Adipose tissue (tissue), 3 donors: ENCODE data around the gene DAGLA. TPM values are rescaled to one million over a fixed set of nuclear protein-coding genes. Genes with fewer than 3 reads are reported as not detected.

Source experiments
- H3K27ac ChIP-seq: one replicate; pipeline ENCODE4 v1.5.1; 2013; ENCODE audit warnings: low read depth, low read length
- WGBS, 3 donors: extraction: QIAGEN DNeasy Blood & Tissue Kit; methylation state at CpG; one replicate each; pipeline ENCODE4 v1.1.7; 2013; 5-methylcytosine and 5-hydroxymethylcytosine counted together
- polyA plus RNA-seq, 3 donors: library from polyadenylated mRNA; stranded (reverse); fragments of 200-250 nt; gene quantifications; one replicate each; pipeline ENCODE4 v1.2.3, GENCODE V29; 2013
- donor health status: healthy with polysubstance abuse.
- donor health status: Bipolar disorder and iron deficiency.
- donor health status: healthy.

DAGLA gene
- polyA plus RNA-seq, 3 donors, result 1.1 to 2.6 (median 2.1) TPM

DNA sequence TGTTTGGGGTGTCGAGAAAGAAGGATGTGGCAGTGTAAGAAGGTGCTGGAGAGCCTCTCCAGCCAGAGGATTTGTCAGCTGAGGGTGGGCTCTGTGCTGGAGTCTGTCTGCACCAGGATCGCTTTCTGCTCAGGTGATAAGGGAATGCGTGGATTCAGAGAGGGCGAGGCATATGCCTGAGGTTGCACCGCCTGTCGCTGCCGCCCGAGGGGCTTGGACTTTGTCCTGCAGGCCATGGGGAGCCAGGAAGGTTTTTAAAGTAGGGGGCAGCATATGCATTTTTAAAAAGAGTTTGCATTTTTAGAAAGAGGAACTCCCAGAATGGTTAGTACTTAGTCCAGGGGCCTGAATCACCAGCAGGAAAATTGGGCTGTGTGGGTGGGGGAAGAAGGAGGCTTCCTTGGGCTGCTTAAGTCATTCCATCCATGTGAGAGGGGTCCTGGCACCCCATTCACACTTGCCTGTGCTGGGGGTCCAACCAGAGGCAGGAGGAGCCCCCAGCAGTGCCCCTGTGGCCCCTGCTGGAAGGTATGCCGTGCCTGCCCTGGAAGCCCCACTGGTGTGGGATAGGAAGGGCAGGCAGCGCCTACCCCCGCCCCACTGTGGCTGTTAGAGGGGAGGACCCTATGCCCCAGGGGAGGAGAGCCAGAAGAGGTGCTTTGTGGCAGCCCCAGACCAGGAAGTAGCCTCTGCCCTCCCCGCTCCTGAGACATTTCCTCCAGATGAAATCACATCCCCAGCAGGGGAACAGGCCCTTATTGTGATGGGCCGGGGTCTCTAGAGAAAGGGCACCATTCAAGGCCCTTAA, 36.5 kb downstream of the DAGLA start:
- 69 to 84% (median 73%) methylated on average over 13 of the region's 13 CpGs for WGBS, 3 donors
- no peak overlapping the region for H3K27ac ChIP-seq

DNA sequence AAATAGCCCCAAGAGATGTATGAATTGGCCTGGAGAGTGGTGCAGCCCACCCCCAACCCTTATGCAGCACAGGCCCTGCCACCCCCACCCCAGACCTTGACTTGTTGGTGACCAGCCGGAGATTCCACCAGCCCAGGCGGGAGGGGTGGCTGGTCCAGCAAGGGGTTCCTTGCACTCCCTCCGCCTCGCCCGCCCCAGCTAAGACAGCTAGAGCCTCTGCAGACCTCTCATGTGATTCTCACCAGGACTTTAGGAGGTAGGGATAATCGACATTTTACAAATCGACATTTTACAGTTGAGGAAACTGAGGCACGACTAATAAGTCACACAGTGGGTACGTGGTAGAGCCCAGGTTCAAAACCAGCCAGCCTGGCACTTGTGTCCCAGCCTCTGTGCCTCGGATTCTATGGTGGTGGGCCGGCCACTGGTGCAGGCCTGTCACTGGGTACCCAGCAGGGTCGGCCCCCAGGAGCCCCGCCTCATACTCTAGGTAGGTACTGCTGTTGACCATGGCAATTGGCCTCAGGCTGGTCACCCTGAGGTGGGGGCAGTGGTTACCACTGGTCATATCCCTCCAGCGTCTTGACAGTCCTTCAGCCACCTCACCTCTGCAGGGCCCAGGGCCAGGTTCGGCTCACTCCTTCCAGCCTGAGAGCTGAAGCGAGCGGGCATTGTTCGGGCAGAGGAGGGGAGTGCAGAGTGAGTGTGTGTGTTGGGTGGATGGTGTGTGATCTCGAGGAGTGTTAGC, 37.3 kb downstream of the DAGLA start:
- WGBS, 3 donors, result 90 to 93% (median 92%) methylated on average over 19 of the region's 19 CpGs
- no peak overlapping the region for H3K27ac ChIP-seq

DNA sequence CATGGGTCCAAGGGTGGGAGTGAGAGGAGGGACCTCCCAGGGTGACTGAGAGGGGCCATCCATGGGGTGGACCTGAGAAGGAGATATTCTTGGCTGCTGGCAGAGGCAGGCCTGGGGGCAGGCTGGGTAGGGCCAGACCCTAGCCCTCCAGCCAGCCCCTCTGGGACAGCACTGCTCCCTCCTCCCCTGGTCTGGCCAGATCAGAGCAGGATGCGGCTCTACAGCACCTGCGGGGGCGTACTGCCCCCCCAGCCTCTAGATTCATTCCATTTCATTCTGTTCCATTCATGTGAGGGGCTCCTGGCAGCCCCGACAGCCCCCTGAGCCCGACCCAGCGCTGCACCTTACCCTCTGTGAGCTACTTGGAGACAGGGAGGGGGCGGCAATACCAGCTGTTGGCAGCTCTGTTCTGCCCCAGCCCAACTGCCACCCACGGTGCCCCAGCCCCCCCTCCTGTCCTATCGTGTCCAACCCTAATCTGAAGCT, 37.9 kb downstream of the DAGLA start:
- WGBS, 3 donors, result 48 to 64% (median 53%) methylated on average over 9 of the region's 9 CpGs
- H3K27ac ChIP-seq, result no peak overlapping the region

DNA sequence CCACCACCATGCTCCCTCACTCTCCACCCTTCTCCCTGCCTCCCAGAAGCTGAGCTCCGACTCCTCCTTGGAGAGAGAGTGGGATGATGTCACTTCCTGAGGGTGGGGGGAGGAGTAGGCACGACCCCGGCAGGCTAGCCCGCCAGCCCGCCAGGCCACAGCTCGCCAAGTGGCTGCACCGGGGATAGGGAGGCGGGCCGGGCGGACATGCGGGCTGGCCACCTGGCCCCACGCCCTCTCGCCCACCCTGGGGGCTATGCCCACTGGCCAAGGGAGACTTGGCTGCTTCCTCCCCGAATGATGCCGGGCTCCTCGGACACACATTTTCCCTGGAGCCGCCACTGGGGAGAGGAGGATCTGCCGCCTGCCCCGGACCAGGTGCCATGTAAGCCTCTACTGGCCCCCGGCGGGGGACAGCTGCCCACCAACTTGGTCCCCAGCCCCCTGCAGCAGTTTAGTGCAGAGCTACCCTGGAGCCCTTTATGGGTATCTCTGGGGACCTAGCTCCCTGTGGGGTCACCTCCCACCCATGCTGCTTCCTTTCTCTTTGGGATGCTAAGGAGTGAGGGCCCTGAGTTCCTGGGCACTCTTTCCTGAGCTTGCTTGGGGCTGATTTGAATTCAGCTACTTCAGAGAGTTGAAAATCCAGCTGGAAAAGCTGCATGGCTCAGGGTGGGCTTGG, 38.6 kb downstream of the DAGLA start:
- no peak overlapping the region for H3K27ac ChIP-seq
- 39 to 68% (median 48%) methylated on average over 21 of the region's 21 CpGs for WGBS, 3 donors

DNA sequence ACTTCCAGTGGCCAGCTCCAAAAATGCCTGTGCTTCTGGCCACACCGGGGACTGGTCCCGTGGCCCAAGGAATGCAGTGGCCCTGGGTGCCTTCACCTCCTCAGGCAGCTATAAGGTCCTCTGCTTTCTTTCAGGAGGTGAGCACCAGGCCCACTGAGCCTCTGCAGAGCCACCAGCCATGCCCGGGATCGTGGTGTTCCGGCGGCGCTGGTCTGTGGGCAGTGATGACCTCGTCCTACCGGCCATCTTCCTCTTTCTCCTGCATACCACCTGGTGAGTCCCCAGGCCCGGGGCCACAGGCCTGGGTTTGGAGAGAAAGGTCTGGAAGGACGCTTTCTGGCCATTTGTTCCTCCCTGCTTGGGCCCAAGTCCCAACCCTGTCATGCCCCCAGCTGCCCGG, 39.8 kb downstream of the DAGLA start:
- no peak overlapping the region for H3K27ac ChIP-seq
- 83 to 91% (median 89%) methylated on average over 12 of the region's 12 CpGs for WGBS, 3 donors

DNA sequence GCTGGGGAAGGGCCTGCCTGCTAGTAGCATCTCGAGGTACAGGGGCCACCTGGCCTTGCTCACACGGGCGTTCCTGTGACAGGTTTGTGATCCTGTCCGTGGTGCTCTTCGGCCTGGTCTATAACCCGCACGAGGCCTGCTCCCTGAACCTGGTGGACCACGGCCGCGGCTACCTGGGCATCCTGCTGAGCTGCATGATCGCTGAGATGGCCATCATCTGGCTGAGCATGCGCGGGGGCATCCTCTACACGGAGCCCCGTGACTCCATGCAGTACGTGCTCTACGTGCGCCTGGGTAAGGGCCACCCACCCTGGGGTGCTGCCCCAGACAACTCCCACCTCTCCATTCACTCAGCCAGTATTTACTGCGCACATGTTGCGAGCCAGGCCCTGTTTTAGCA, 40.4 kb downstream of the DAGLA start:
- no peak overlapping the region for H3K27ac ChIP-seq
- 94 to 97% (median 95%) methylated on average over 20 of the region's 20 CpGs for WGBS, 3 donors

DNA sequence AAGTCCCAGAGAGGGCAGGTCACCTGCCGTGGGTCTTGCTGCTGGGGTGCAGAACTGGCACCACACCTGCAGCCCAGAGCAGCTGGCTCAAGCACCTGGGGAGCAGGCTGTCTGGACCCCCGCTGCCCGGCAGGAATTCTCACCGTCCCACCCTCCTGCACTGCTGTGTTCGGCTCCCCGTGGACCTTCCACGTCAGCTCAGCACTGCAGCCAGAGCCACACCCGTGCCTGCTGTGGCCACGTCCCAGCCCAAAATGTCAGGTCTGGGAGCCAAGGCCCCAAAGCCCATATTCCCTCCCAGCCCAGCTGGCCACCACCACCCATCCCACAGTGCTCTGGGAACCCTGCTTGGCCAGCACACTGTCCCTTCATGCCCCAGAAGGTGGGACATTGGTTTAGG, 44.2 kb downstream of the DAGLA start:
- WGBS, 3 donors, result 69 to 84% (median 83%) methylated on average over 9 of the region's 9 CpGs
- H3K27ac ChIP-seq, result no peak overlapping the region

DNA sequence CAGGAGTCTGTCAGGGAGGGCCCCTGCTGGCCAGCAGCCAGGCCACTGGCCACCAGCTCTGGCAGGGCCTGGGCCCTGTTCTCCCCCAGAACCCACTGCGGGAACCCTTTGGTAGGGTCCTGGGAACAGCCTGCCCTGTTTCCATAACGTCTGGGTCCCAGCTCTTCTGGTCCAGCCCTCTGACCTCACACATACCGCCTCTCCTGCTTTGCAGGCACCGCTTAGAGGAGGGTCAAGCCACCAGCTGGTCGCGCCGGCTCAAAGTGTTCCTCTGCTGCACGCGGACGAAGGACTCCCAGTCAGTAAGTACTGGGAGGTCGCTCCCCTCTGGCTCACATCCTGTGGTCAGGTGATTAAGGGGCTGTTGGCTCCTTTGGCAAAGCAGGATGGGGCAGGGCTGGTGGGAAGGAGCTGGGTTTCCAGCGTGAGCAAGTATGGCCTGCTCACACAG, 45.6 kb downstream of the DAGLA start:
- no peak overlapping the region for H3K27ac ChIP-seq
- WGBS, 3 donors, result 79 to 85% (median 84%) methylated on average over 12 of the region's 12 CpGs

DNA sequence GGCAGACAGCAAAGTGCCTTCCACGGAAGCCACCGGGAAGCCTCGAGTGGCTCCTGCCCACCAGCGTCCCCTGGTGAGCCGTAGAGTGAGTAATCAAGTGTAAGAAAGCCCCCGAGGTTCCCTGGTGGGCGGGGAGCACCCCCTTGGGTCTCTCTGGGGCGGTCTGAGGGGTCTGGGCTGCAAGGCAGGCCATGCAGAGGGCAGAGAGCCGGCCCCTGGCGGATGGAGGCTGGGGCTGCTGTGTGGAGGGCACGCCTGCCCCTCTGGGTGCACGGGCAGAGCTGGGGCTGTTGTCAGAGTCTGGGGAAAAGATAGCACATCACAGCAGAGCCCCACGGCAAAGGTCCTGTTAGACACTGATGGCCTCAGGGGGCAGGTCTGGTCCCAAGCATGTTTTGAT, 46.6 kb downstream of the DAGLA start:
- no peak overlapping the region for H3K27ac ChIP-seq
- 88 to 94% (median 89%) methylated on average over 10 to 13 of the region's 13 CpGs for WGBS, 3 donors

DNA sequence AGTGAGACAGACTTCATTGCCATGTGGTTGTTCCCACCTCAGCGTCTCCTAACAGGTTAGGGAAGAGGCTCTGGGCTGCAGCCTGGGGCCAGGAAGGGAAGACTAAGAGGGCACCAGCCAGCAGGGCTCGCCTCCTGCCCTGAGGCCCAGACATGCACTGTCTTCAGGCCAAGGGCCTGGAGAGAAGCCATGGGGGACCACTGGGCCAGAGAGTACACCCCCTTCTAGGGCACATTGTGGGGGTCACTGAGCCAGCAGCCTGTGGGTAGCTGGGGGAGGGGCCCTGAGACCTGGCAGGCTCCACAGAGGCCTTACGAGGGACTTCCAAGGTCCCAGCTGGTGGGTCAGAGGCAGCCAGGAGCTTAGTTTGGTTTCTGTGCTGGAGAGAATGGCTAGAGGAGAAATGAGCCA, 47.2 kb downstream of the DAGLA start:
- no peak overlapping the region for H3K27ac ChIP-seq
- 81 to 86% (median 84%) methylated on average over 3 of the region's 3 CpGs for WGBS, 3 donors

DNA sequence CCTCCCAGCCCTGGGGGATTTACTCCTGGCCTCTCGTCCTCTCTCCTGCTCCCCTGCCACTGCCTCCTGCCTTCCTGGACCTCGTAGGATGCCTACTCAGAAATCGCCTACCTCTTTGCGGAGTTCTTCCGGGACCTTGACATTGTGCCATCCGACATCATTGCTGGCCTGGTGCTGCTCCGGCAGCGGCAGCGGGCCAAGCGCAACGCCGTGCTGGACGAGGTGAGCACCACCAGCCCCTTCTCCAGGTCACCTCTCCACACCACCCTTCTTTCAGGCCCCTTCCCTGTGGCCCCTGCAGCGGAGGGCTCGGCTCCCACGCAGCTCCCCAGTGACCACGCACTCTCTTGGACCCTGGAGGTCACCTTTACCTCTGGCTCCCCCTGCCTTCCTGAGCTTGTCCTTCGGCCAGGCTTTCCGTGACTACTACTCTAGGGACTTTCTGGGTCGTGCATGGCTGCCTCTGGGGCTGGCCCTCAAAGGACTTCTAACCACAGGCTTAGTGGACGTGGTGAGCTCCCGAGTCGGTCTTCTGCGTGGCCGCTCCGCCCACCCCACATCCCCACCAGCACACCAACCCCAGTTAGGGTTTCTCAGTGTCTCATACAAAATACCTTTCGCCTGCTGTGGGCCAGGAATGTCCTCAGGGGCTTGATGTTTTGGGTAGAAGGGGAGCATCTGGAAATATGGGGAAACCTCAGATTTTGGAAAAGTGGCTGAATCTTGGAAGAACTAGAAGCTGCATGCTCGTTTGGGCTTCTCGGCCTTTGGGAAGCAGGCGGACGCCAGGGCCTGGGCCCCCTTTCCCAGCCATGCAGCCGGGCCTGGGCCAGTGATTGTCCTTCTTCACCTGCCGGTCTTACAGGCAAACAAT, 48.1 kb downstream of the DAGLA start:
- H3K27ac ChIP-seq, result no peak overlapping the region
- WGBS, 3 donors, result 92 to 93% (median 93%) methylated on average over 32 to 33 of the region's 33 CpGs

DNA sequence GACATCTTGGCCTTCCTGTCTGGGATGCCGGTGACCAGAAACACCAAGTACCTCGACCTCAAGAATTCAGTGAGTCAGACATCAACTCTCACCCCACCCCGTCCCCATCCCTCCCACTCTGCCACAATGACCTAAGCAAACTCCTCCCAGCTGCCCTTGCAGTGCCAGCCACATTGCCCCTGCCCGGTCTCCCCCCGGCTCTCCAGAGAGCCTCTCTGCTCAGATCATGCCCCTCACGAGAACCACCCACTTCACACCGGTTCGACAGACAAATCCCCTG, 48.7 kb downstream of the DAGLA start:
- 78 to 89% (median 81%) methylated on average over 8 of the region's 8 CpGs for WGBS, 3 donors
- H3K27ac ChIP-seq, result no peak overlapping the region

DNA sequence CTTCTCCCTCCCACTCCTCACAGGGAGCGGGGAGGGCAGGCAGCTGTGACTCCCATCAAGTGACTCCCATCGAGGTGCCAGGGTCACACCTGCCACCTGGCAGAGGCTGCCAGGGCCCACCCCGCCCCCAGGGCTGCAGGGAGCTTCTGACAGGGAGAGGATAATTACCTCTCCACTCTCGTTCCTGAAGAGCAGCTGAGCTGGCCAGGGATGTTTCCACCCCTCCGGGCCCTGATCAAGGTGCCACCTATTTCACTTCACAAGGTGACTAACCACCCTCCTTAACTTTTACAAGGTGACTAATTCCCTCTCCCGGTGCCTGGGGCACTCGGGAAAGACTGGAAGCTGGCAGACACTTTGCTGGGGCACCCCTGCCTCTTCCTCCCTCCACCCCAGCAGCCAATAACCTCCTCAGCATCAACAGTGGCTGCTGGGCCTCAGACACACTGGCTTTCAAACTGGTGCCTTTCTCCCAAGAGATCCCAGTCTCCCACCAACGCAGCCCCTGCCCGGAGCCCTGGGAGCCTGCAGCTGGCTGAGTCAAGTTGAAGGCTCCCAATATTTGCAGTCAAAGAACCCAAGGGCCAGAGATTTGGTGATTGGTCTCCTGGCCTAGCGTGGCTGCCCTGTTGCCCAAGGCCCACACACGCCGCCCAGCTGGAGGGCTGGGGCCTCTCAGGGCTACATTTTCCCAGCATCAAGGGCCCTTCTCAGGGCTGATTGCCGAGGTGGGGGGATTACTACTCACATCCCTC, 50.2 kb downstream of the DAGLA start:
- 44 to 87% (median 82%) methylated on average over 13 of the region's 13 CpGs for WGBS, 3 donors
- H3K27ac ChIP-seq, result no peak overlapping the region

DNA sequence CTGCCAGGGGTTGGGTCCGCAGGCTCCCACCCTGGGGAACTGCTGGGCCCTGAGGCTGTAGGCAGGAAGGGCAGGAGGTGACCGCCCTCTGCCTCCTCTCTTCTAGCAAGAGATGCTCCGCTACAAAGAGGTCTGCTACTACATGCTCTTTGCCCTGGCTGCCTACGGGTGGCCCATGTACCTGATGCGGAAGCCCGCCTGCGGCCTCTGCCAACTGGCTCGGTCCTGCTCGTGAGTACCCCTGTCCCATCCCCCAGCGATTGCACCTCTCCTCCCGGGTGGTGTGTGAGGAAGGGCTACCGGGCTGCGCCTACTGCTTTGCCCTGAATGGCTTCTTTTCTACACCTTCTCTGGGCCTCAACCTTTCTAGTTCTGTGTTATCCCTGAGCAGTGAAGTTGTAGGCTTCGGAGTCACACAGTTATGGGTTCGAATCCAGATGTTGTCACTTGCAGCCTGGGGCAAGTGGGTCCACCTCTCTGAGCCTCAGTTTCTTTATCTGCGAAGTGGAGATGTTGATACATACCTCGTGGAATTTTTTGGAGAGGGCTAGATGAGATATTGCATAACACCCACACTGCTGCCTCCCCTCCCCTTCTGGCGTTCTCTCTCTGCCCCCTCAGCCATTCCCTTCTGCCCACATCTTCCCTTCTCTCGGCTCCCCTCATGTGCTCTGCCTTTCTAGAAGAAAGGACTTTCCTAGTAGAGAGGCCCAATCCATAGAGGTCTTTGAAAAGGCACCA, 51.2 kb downstream of the DAGLA start:
- no peak overlapping the region for H3K27ac ChIP-seq
- 82 to 89% (median 83%) methylated on average over 19 of the region's 19 CpGs for WGBS, 3 donors

DNA sequence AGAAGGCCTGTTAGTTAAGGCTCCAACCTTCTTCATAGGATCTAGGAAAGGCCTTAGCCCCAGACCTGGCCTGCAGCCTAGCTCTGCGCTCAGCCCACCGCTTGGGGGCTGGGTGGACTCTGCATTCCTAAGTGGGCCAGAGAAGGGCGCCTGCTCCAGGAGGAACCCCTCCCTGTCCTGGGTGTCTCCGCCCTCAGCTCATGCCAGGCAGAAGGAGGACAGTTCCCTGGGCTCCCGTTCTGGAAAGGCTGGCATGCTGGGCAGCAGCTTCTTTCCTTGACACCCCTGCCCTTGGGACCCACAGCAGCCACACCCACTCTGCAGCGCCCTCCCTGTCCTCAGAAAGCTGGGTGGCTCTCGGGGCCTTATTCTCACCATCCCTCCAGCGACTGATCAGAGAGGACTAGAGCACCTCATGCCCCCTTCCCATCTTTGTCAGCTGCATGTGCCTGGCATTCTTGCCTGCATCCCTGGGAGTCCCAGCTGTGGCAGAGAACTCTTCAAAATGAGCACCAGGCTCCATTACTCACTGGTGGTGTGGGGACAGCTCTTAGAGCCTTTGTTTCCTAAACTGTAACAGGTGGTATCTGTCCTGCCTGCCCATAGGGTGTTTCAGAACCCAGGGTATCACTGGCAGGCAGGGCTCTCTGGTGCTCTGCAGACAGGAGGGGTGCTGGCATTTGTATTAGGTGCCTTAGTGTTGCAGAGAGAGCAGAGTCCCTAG, 51.9 kb downstream of the DAGLA start:
- H3K27ac ChIP-seq, result no peak overlapping the region
- 60 to 86% (median 64%) methylated on average over 8 of the region's 8 CpGs for whole genome bisulfite sequencing, 3 donors

DNA sequence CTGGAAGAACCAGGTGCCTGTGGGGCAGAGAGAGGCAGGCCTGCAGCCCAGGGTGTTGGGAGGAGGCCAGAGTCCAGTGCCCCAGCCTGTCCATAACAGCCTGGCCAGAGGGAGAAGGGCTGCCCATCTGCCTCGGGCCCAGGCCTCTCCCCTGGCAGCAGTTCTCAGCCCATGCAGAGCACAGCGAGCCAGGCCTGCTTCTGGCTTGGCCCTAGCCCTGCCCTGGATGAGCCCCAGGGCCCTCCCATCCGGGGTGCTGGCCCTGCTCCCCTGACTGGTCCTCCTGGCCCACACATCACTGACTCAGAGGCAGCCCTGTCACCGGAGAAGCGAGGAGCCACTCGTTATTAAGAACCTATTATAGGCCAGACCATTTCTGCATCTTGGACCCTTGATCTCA, 52.5 kb downstream of the DAGLA start:
- WGBS, 3 donors, result 59 to 73% (median 63%) methylated on average over 5 to 6 of the region's 6 CpGs

More for the DNA sequence above, 52.5 kb downstream of the DAGLA start:
- H3K27ac ChIP-seq, result no peak overlapping the region
